Stimulated activated memory B cell treated with anti-CD40 and anti-IgM and Interleukin-4, amounts not matched to agents 10 μg/mL and 1 μg/mL and 100 μg/mL, for 72 hours (primary cell): Measurements from ENCODE around the gene ADGRA1.

Experiments used
- ATAC-seq: fragments of 150-1000 bp; cut with Tn5 transposase; 2 replicates; pipeline ENCODE4 v1.10.0; 2021
- H3K27ac Mint-ChIP-seq: one replicate; pipeline ENCODE4 v1.8.0; 2022; ENCODE audit warnings: mild to moderate bottlenecking, mixed read lengths
- H3K27me3 Mint-ChIP-seq: one replicate; pipeline ENCODE4 v1.8.0; 2022; ENCODE audit warnings: mixed read lengths
- H3K36me3 Mint-ChIP-seq: one replicate; pipeline ENCODE4 v1.8.0; 2022; ENCODE audit warnings: mixed read lengths
- H3K4me1 Mint-ChIP-seq: one replicate; pipeline ENCODE4 v1.8.0; 2022; ENCODE audit warnings: mixed read lengths
- H3K4me3 Mint-ChIP-seq: one replicate; pipeline ENCODE4 v1.8.0; 2022; ENCODE audit warnings: mild to moderate bottlenecking, moderate library complexity, mixed read lengths
- H3K9me3 Mint-ChIP-seq: one replicate; pipeline ENCODE4 v1.8.0; 2022; ENCODE audit warnings: mixed read lengths

The ADGRA1 gene

GRCh38 chr10:133080683-133081040, 7.1 kb upstream of the ADGRA1 start:
- Mint-ChIP-seq H3K4me1 (no peaks in the 10 kb centered on the region), H3K36me3 (no peaks in the 10 kb centered on the region), H3K4me3 (no peak overlapping the region), H3K27me3 (peaks cover 22% of the 10 kb centered on the region), H3K27ac (no peak overlapping the region), H3K9me3 (no peaks in the 10 kb centered on the region)
- ATAC-seq = no peak

- H3K36me3 Mint-ChIP-seq = no peaks in the 10 kb centered on the region
- H3K27ac Mint-ChIP-seq = no peak overlapping the region
- ATAC-seq = no peak
These were observed 6.1 kb upstream of the ADGRA1 start for GRCh38 chr10:133081636-133082035.

GRCh38 chr10:133082685-133083421, 4.9 kb upstream of the ADGRA1 start:
- no peaks in the 10 kb centered on the region for H3K4me1 Mint-ChIP-seq
- no peaks in the 10 kb centered on the region for H3K36me3 Mint-ChIP-seq

More at GRCh38 chr10:133081636-133082035, 6.1 kb upstream of the ADGRA1 start:
- Mint-ChIP-seq H3K4me1 (no peaks in the 10 kb centered on the region), H3K9me3 (no peaks in the 10 kb centered on the region), H3K4me3 (no peak overlapping the region), H3K27me3 (peaks cover 29% of the 10 kb centered on the region)

GRCh38 chr10:133083422-133084100, 4.2 kb upstream of the ADGRA1 start:
- Mint-ChIP-seq H3K4me3 (no peak overlapping the region), H3K9me3 (no peaks in the 10 kb centered on the region), H3K36me3 (no peaks in the 10 kb centered on the region), H3K4me1 (no peaks in the 10 kb centered on the region), H3K27ac (no peak overlapping the region), H3K27me3 (peaks cover 39% of the 10 kb centered on the region)
- no peak for ATAC-seq

More at GRCh38 chr10:133082685-133083421, 4.9 kb upstream of the ADGRA1 start:
- Mint-ChIP-seq H3K4me3 (no peak overlapping the region), H3K27me3 (peaks cover 39% of the 10 kb centered on the region), H3K27ac (no peak overlapping the region), H3K9me3 (no peaks in the 10 kb centered on the region)
- ATAC-seq = no peak

- Mint-ChIP-seq H3K27me3 (peaks cover 48% of the 10 kb centered on the region), H3K4me1 (no peaks in the 10 kb centered on the region), H3K27ac (no peak overlapping the region), H3K36me3 (no peaks in the 10 kb centered on the region), H3K9me3 (no peaks in the 10 kb centered on the region), H3K4me3 (no peak overlapping the region)
- ATAC-seq = no peak
These were observed 3.2 kb upstream of the ADGRA1 start for GRCh38 chr10:133084491-133084890.

- H3K36me3 Mint-ChIP-seq = no peaks in the 10 kb centered on the region
- no peak overlapping the region for H3K4me3 Mint-ChIP-seq
- ATAC-seq = no peak
- H3K27ac Mint-ChIP-seq = no peak overlapping the region
- H3K4me1 Mint-ChIP-seq = no peaks in the 10 kb centered on the region
- no peaks in the 10 kb centered on the region for H3K9me3 Mint-ChIP-seq
- H3K27me3 Mint-ChIP-seq = peaks cover 52% of the 10 kb centered on the region
These were observed 2.2 kb upstream of the ADGRA1 start for GRCh38 chr10:133085251-133086125.

- Mint-ChIP-seq H3K27ac (no peak overlapping the region), H3K9me3 (no peaks in the 10 kb centered on the region), H3K4me3 (no peak overlapping the region), H3K36me3 (no peaks in the 10 kb centered on the region), H3K27me3 (peaks cover 54% of the 10 kb centered on the region), H3K4me1 (no peaks in the 10 kb centered on the region)
- no peak for ATAC-seq
These were observed 1.5 kb upstream of the ADGRA1 start for GRCh38 chr10:133086247-133086646.

- Mint-ChIP-seq H3K9me3 (no peaks in the 10 kb centered on the region), H3K27ac (no peak overlapping the region), H3K27me3 (peaks cover 60% of the 10 kb centered on the region), H3K4me3 (no peak overlapping the region), H3K4me1 (no peaks in the 10 kb centered on the region), H3K36me3 (no peaks in the 10 kb centered on the region)
- ATAC-seq = peak; percentile 21
These were observed 562 bp upstream of the ADGRA1 start for GRCh38 chr10:133087045-133087678.

GRCh38 chr10:133088179-133088955, 643 bp downstream of the ADGRA1 start:
- Mint-ChIP-seq H3K27me3 (peaks cover 59% of the 10 kb centered on the region), H3K27ac (no peak overlapping the region), H3K9me3 (peaks cover 4% of the 10 kb centered on the region), H3K4me1 (no peaks in the 10 kb centered on the region), H3K4me3 (no peak overlapping the region), H3K36me3 (no peaks in the 10 kb centered on the region)
- peak; percentile 4 for ATAC-seq

GRCh38 chr10:133088956-133089800, 1.5 kb downstream of the ADGRA1 start:
- Mint-ChIP-seq H3K9me3 (peaks cover 4% of the 10 kb centered on the region), H3K27me3 (peaks cover 51% of the 10 kb centered on the region), H3K27ac (no peak overlapping the region), H3K4me3 (no peak overlapping the region), H3K4me1 (no peaks in the 10 kb centered on the region), H3K36me3 (no peaks in the 10 kb centered on the region)
- no peak for ATAC-seq

GRCh38 chr10:133090101-133090500, 2.4 kb downstream of the ADGRA1 start:
- Mint-ChIP-seq H3K27me3 (peaks cover 42% of the 10 kb centered on the region), H3K9me3 (peaks cover 4% of the 10 kb centered on the region), H3K36me3 (no peaks in the 10 kb centered on the region), H3K27ac (no peak overlapping the region), H3K4me3 (no peak overlapping the region), H3K4me1 (no peaks in the 10 kb centered on the region)
- no peak for ATAC-seq

GRCh38 chr10:133090654-133091053, 2.9 kb downstream of the ADGRA1 start:
- Mint-ChIP-seq H3K4me1 (no peaks in the 10 kb centered on the region), H3K9me3 (peaks cover 4% of the 10 kb centered on the region), H3K27ac (no peak overlapping the region), H3K36me3 (no peaks in the 10 kb centered on the region), H3K27me3 (peaks cover 38% of the 10 kb centered on the region), H3K4me3 (no peak overlapping the region)
- ATAC-seq = no peak

GRCh38 chr10:133091316-133091715, 3.6 kb downstream of the ADGRA1 start:
- H3K27me3 Mint-ChIP-seq = peaks cover 38% of the 10 kb centered on the region
- no peak overlapping the region for H3K27ac Mint-ChIP-seq
- no peaks in the 10 kb centered on the region for H3K36me3 Mint-ChIP-seq
- no peak overlapping the region for H3K4me3 Mint-ChIP-seq
- no peak for ATAC-seq
- H3K4me1 Mint-ChIP-seq = no peaks in the 10 kb centered on the region
- peaks cover 4% of the 10 kb centered on the region for H3K9me3 Mint-ChIP-seq

GRCh38 chr10:133093291-133093690, 5.6 kb downstream of the ADGRA1 start:
- Mint-ChIP-seq H3K36me3 (no peaks in the 10 kb centered on the region), H3K9me3 (peaks cover 4% of the 10 kb centered on the region), H3K27ac (no peak overlapping the region), H3K4me3 (no peak overlapping the region), H3K4me1 (no peaks in the 10 kb centered on the region), H3K27me3 (peaks cover 41% of the 10 kb centered on the region)
- ATAC-seq = no peak
